Measurements from ENCODE around the gene XRN1. TPM values are rescaled to one million over a fixed set of nuclear protein-coding genes. Genes with fewer than 3 reads are reported as not detected.

The XRN1 gene
- total and polyA plus RNA-seq, 10 of the 15 experiments (the other 5 are each of a cell fraction or from before 2014, with no cell fraction given) = 1.7 to 38.8 (median 15.5) TPM

GRCh38 chr3:142348460-142348859 lies 99.4 kb downstream of the XRN1 start (continued):
- TF ChIP-seq SKIL (IDR thresholded peaks at IDR 0.05; ENCODE audit: low read depth, poor library complexity, severe bottlenecking) (no peak), RB1 (IDR thresholded peaks at IDR 0.05; ENCODE audit: borderline replicate concordance) (no peak), ZNF24 (IDR thresholded peaks at IDR 0.05) (no peak), RAD51 (IDR thresholded peaks at IDR 0.05) (no peak), SP1 (IDR thresholded peaks at IDR 0.05; ENCODE audit: low read depth, low read length) (no peak), SRF (IDR thresholded peaks at IDR 0.05; ENCODE audit: low read depth in 2 of 2, low read length in 2 of 2) (no peak), TCF3 (IDR thresholded peaks at IDR 0.05; ENCODE audit: borderline replicate concordance, insufficient read depth, low read depth, low read length) (no peak), MEF2A (IDR thresholded peaks at IDR 0.05; ENCODE audit: insufficient read depth, low read depth, low read length) (no peak), EGR1 (IDR thresholded peaks at IDR 0.05; ENCODE audit: borderline replicate concordance in 1 of 2, low read depth in 2 of 2, low read length in 2 of 2) (no peak)

- SMC1A ChIA-PET (ENCODE audit: uncharacterized antibody, unreplicated experiment) = no interaction called here
- Histone ChIP-seq H3K27ac (ENCODE audit: control insufficient read depth, insufficient read depth) (no peak overlapping the region), H3K9ac (ENCODE audit: control insufficient read depth, insufficient read depth, low read length) (no peak overlapping the region), H3K36me3 (ENCODE audit: control insufficient read depth in 2 of 2, insufficient read depth in 2 of 2, low read length in 1 of 2) (peaks cover 0 to 17% of the 10 kb centered on the region in 2 experiments; a peak in 2 of 4 replicates), H3K79me2 (ENCODE audit: control insufficient read depth, insufficient read depth, low read length) (no peaks in the 10 kb centered on the region), H3K27me3 (replicated peaks in 1 of 2; ENCODE audit: control insufficient read depth in 2 of 2, insufficient read depth in 2 of 2, low read length in 1 of 2) (no peaks in the 10 kb centered on the region), H3K9me3 (replicated peaks; ENCODE audit: control insufficient read depth, insufficient read depth, low read length) (no peaks in the 10 kb centered on the region; the same call in 1 of the 3 replicates), H3K4me1 (ENCODE audit: control insufficient read depth, insufficient read depth, low read length) (no peaks in the 10 kb centered on the region), H3K4me3 (no peak overlapping the region), H2AFZ (ENCODE audit: control insufficient read depth, low read depth, low read length) (no peak overlapping the region), H3K4me2 (ENCODE audit: control insufficient read depth, insufficient read depth) (no peak overlapping the region), H4K20me1 (ENCODE audit: control insufficient read depth, insufficient read depth) (no peaks in the 10 kb centered on the region)
- intact Hi-C loops (cut with micrococcal nuclease; ENCODE audit: unreplicated experiment) (no loop called here), in situ Hi-C loops (cut with MboI) (no loop called here)
- DNase-seq (ENCODE audit: low read depth, low spot score) (no peak), FAIRE-seq (no peak), ATAC-seq (no peak)
- BruUV-seq (replicated peaks) = no TSS peak
- RAD21 ChIA-PET (ENCODE audit: unreplicated experiment) = no interaction called here
- CTCF ChIA-PET = no interaction called here
- WGBS (ENCODE audit: insufficient coverage, insufficient replicate concordance, low lambda C conversion rate, missing lambda C conversion rate) = 65% methylated on average over 3 of the region's 3 CpGs
- POLR2A ChIA-PET = no interaction called here
- no peak for TF ChIP-seq MEF2B (IDR thresholded peaks at IDR 0.05; ENCODE audit: partially characterized antibody, poor library complexity, severe bottlenecking)
- no peak for TF ChIP-seq EGR1 (IDR thresholded peaks at IDR 0.05; ENCODE audit: borderline replicate concordance in 1 of 2, low read depth in 2 of 2, low read length in 2 of 2)
- no peak for TF ChIP-seq RCOR1 (conservative IDR thresholded peaks at IDR 0.05; ENCODE audit: low read depth, low read length)
- no peak for TF ChIP-seq HDGF (IDR thresholded peaks at IDR 0.05)
- TF ChIP-seq CEBPZ (IDR thresholded peaks at IDR 0.05; ENCODE audit: low read depth, low read length) = no peak
- no peak for TF ChIP-seq SIX5 (IDR thresholded peaks at IDR 0.05; ENCODE audit: low read depth, low read length, severe bottlenecking)
- no peak for TF ChIP-seq MTA2 (IDR thresholded peaks at IDR 0.05; ENCODE audit: low read depth)
- TF ChIP-seq SRF (IDR thresholded peaks at IDR 0.05; ENCODE audit: low read depth in 2 of 2, low read length in 2 of 2) = no peak
- no peak for TF ChIP-seq RELB (IDR thresholded peaks at IDR 0.05; ENCODE audit: low read depth)
Measured at GRCh38 chr3:142337994-142338393, 109.8 kb downstream of the XRN1 start.
